HepG2 (cell line): ENCODE measurements around the gene CAMK4. TPM values are rescaled to one million over a fixed set of nuclear protein-coding genes. Genes with fewer than 3 reads are reported as not detected.

Experiments used
- ATAC-seq: fragments of 200-7000 bp; cut with Tn5 transposase; 3 replicates; pipeline ENCODE4 v1.9.1; 2020; ENCODE audit warnings: mild to moderate bottlenecking, moderate library complexity
- BruUV-seq: library from RNA; stranded (reverse); fragments of 400-500 nt; replicated peaks from 2 replicates; lab custom pipeline; 2021; lab: Mats Ljungman, UMichigan
- CTCF ChIA-PET: fragments of 300-600 bp; formaldehyde crosslinking; extraction: SDS; loops from one replicate; lab custom pipeline; 2021; ENCODE audit warnings: low total read pairs, inconsistent platforms, low intra/inter-chr PET ratio; lab: Yijun Ruan, JAX
- POLR2A ChIA-PET: fragments of 350-600 bp; sonication (Branson Sonifier 250); formaldehyde crosslinking; loops from one replicate; lab custom pipeline; 2020; ENCODE audit warnings: antibody characterized with exemption, inconsistent platforms; lab: Yijun Ruan, JAX
- DNase-seq: peaks from one replicate; pipeline ENCODE4 v3.0.0-alpha.2; 2015; ENCODE audit warnings: low spot score
- FAIRE-seq: peaks from 3 replicates; lab custom pipeline; 2011; peaks lifted over from hg19 to GRCh38; lab: Jason Lieb, UNC
- H2AFZ ChIP-seq: one replicate; pipeline ENCODE4 v1.6.1; 2011; ENCODE audit warnings: low read length, inconsistent platforms
- H3K27ac ChIP-seq: fragments of 300-600 bp; 3 replicates; pipeline ENCODE4 v1.8.0; 2011; ENCODE audit warnings: mixed run types, mild to moderate bottlenecking, mixed read lengths, low read length, inconsistent platforms; ENCODE audit not compliant: insufficient read depth; ENCODE audit errors: extremely low read length
- H3K27me3 ChIP-seq, 2 experiments: fragments of 200-600 bp in 1 of 2; 2 replicates in 1 of 2; 3 replicates in 1 of 2; pipeline versions ENCODE4 v1.6.0 to v1.8.0; 2011; ENCODE audit warnings: low read length in 2 of 2, mild to moderate bottlenecking in 2 of 2, moderate library complexity in 2 of 2, inconsistent platforms in 1 of 2; ENCODE audit not compliant: insufficient read depth in 2 of 2, control insufficient read depth in 1 of 2
- H3K36me3 ChIP-seq, 2 experiments: fragments of 200-600 bp in 1 of 2; replicated peaks in 1 of 2; 2 replicates in 1 of 2; 3 replicates in 1 of 2; pipeline versions ENCODE4 v1.5.1 to v1.8.0; 2011; ENCODE audit warnings: low read length in 2 of 2, inconsistent platforms in 1 of 2; ENCODE audit not compliant: insufficient read depth in 2 of 2, control insufficient read depth in 1 of 2
- H3K4me1 ChIP-seq: 2 replicates; pipeline ENCODE4 v1.5.1; 2012; ENCODE audit warnings: low read length, inconsistent platforms; ENCODE audit not compliant: insufficient read depth
- H3K4me2 ChIP-seq: 2 replicates; pipeline ENCODE4 v1.6.0; 2011; ENCODE audit warnings: low read depth, low read length, inconsistent platforms
- H3K4me3 ChIP-seq, 3 experiments: fragments of 200-600 bp in 1 of 3; sonication (generic), shearing (Covaris generic) in 1 of 3; replicated peaks in 1 of 3; 2 replicates each; pipeline ENCODE4 v1.5.1; 2011 to 2016; ENCODE audit warnings: low read length in 3 of 3, inconsistent platforms in 2 of 3, low read depth in 2 of 3, mild to moderate bottlenecking in 2 of 3, control low read depth in 1 of 3, mixed read lengths in 1 of 3; ENCODE audit not compliant: insufficient read depth in 1 of 3
- H3K79me2 ChIP-seq: one replicate; pipeline ENCODE4 v1.6.1; 2011; ENCODE audit warnings: low read length, inconsistent platforms; ENCODE audit not compliant: insufficient read depth
- H3K9ac ChIP-seq: 2 replicates; pipeline ENCODE4 v1.6.0; 2011; ENCODE audit warnings: mild to moderate bottlenecking, low read depth, low read length, inconsistent platforms; ENCODE audit not compliant: insufficient read depth
- H3K9me3 ChIP-seq: 2 replicates; pipeline ENCODE4 v1.5.1; 2012; ENCODE audit warnings: mild to moderate bottlenecking, low read length
- H4K20me1 ChIP-seq: 2 replicates; pipeline ENCODE4 v1.6.0; 2011; ENCODE audit warnings: inconsistent platforms, mild to moderate bottlenecking, low read length, moderate library complexity; ENCODE audit not compliant: insufficient read depth
- AGO2 ChIP-seq: fragments of 200-400 bp; formaldehyde crosslinking; optimal IDR thresholded peaks from 2 replicates; pipeline ENCODE3; 2017; ENCODE audit warnings: mild to moderate bottlenecking, low read depth, low read length, moderate library complexity
- BCLAF1 ChIP-seq: fragments of 450-650 bp; IDR thresholded peaks from 2 replicates; pipeline ENCODE4 v1.6.1; 2017; ENCODE audit warnings: mild to moderate bottlenecking
- FOXA3 ChIP-seq: IDR thresholded peaks from 2 replicates; pipeline ENCODE4 v1.6.1; 2016; ENCODE audit warnings: missing genetic modification reagents, missing compliant biosample characterization
- GLMP ChIP-seq: sonication (generic); formaldehyde crosslinking; IDR thresholded peaks from 2 replicates; pipeline ENCODE4 v1.9.0; 2021; ENCODE audit warnings: missing genetic modification reagents, mild to moderate bottlenecking, borderline replicate concordance
- HOXA3 ChIP-seq: sonication (generic); formaldehyde crosslinking; IDR thresholded peaks from 2 replicates; pipeline ENCODE4 v1.5.0; 2020; ENCODE audit warnings: missing genetic modification reagents
- KDM3A ChIP-seq: IDR thresholded peaks from 2 replicates; pipeline ENCODE4 v1.6.1; 2018; ENCODE audit warnings: low read depth, missing compliant biosample characterization
- NKX3-1 ChIP-seq: sonication (generic); formaldehyde crosslinking; IDR thresholded peaks from 2 replicates; pipeline ENCODE4 v1.5.0; 2020; ENCODE audit warnings: missing genetic modification reagents
- NRL ChIP-seq: sonication (generic); formaldehyde crosslinking; IDR thresholded peaks from 2 replicates; pipeline ENCODE4 v1.5.0; 2020; ENCODE audit warnings: missing genetic modification reagents, mild to moderate bottlenecking, moderate library complexity, borderline replicate concordance
- SP5 ChIP-seq: IDR thresholded peaks from 2 replicates; pipeline ENCODE4 v1.6.1; 2016; ENCODE audit warnings: low read depth, borderline replicate concordance
- SUZ12 ChIP-seq: fragments of 150-350 bp; IDR thresholded peaks from 2 replicates; pipeline ENCODE4 v1.6.1; 2014; ENCODE audit warnings: low read depth, low read length
- ZFP62 ChIP-seq: sonication (generic); formaldehyde crosslinking; IDR thresholded peaks from 2 replicates; pipeline ENCODE4 v1.4.0; 2020; ENCODE audit warnings: missing genetic modification reagents
- ZKSCAN8 ChIP-seq: IDR thresholded peaks from 2 replicates; pipeline ENCODE4 v1.6.1; 2016; ENCODE audit warnings: borderline replicate concordance, missing genetic modification reagents, missing compliant biosample characterization
- ZNF251 ChIP-seq: sonication (generic); formaldehyde crosslinking; IDR thresholded peaks from 2 replicates; pipeline ENCODE4 v1.9.0; 2021; ENCODE audit warnings: mild to moderate bottlenecking, missing genetic modification reagents
- ZNF275 ChIP-seq: sonication (generic); formaldehyde crosslinking; IDR thresholded peaks from 2 replicates; pipeline ENCODE4 v1.8.0; 2022; ENCODE audit warnings: missing genetic modification reagents, mild to moderate bottlenecking, inconsistent platforms, borderline replicate concordance
- ZNF563 ChIP-seq: sonication (generic); formaldehyde crosslinking; IDR thresholded peaks from 2 replicates; pipeline ENCODE4 v1.8.0; 2022; ENCODE audit warnings: mild to moderate bottlenecking, moderate library complexity, missing genetic modification reagents
- ZNF652 ChIP-seq: IDR thresholded peaks from 2 replicates; pipeline ENCODE4 v1.6.1; 2016; ENCODE audit warnings: low read depth, borderline replicate concordance
- WGBS: methylation state at CpG from one replicate; pipeline ENCODE4 v1.1.6; 2017; ENCODE audit warnings: low lambda C conversion rate; 5-methylcytosine and 5-hydroxymethylcytosine counted together
- in situ Hi-C: cut with HindIII; loops from 2 replicates; pipeline ENCODE4 v1.10.0; 2017; ENCODE audit warnings: low pct_unique_long_range_greater_than_20kb; ENCODE audit not compliant: extremely low pct_ligation_motif_present
- intact Hi-C: fragments of 100-400 bp; cut with micrococcal nuclease; formaldehyde crosslinking; loops from one replicate; pipeline ENCODE4 v1.10.0; 2022; ENCODE audit not compliant: unreplicated experiment
- polyA plus RNA-seq, 8 experiments: library from polyadenylated mRNA; depleted of rRNA in 3 of 8; stranded (reverse) in 7 of 8; unstranded in 1 of 8; fragments of >200 nt; fragmentation: Illumina TruSeq in 4 of 8; extraction: Trizol in 4 of 8; gene quantifications; 2 replicates each; pipeline versions ENCODE4 v1.2.1 to v1.2.3, GENCODE V29; 2011 to 2016; ENCODE audit warnings: low read depth in 4 of 8, missing spikeins in 1 of 8, mixed read lengths in 1 of 8; ENCODE audit not compliant: insufficient read depth in 1 of 8
- total RNA-seq, 5 experiments: library from RNA; depleted of rRNA; stranded (reverse); fragments of >200 nt; fragmentation: Illumina TruSeq; extraction: Trizol; gene quantifications; 2 replicates each; pipeline ENCODE4 v1.2.3, GENCODE V29; 2016; ENCODE audit warnings: low read depth in 1 of 5
- TF ChIP-seq, protein P1 (sequence below): IDR thresholded peaks from 2 replicates; pipeline ENCODE4 v1.4.0; 2020; ENCODE audit warnings: mild to moderate bottlenecking, missing genetic modification reagents

Gene CAMK4
- total and polyA plus RNA-seq, 2 of the 13 experiments (the other 11 are each of a cell fraction or from before 2014, with no cell fraction given): not detected

- no peak overlapping the region for H2AFZ ChIP-seq
- no peaks in the 10 kb centered on the region for H4K20me1 ChIP-seq
- ChIA-PET CTCF (no interaction called here), POLR2A (no interaction called here)
- no peaks in the 10 kb centered on the region for H3K4me1 ChIP-seq
- no peaks in the 10 kb centered on the region for H3K9me3 ChIP-seq
- no peak for TF ChIP-seq FOXA3 (CRISPR knock-in tag)
- no peak for TF ChIP-seq ZNF563 (CRISPR knock-in tag)
- TF ChIP-seq NRL (CRISPR knock-in tag): no peak
- TF ChIP-seq ZFP62 (CRISPR knock-in tag): no peak
- no peak for TF ChIP-seq ZNF251 (CRISPR knock-in tag)
- no peak for TF ChIP-seq SP5 (CRISPR knock-in tag)
- TF ChIP-seq ZKSCAN8 (CRISPR knock-in tag): no peak
- no peak for TF ChIP-seq SUZ12
- no peak for TF ChIP-seq KDM3A (CRISPR knock-in tag)
- no peak for TF ChIP-seq ZNF652 (CRISPR knock-in tag)
- no peak for TF ChIP-seq AGO2
- TF ChIP-seq NKX3-1 (CRISPR knock-in tag): no peak
- TF ChIP-seq ZNF275: no peak
- TF ChIP-seq GLMP (CRISPR knock-in tag): no peak
- TF ChIP-seq HOXA3 (CRISPR knock-in tag): no peak
- TF ChIP-seq BCLAF1: no peak
- TF ChIP-seq, protein P1, sequence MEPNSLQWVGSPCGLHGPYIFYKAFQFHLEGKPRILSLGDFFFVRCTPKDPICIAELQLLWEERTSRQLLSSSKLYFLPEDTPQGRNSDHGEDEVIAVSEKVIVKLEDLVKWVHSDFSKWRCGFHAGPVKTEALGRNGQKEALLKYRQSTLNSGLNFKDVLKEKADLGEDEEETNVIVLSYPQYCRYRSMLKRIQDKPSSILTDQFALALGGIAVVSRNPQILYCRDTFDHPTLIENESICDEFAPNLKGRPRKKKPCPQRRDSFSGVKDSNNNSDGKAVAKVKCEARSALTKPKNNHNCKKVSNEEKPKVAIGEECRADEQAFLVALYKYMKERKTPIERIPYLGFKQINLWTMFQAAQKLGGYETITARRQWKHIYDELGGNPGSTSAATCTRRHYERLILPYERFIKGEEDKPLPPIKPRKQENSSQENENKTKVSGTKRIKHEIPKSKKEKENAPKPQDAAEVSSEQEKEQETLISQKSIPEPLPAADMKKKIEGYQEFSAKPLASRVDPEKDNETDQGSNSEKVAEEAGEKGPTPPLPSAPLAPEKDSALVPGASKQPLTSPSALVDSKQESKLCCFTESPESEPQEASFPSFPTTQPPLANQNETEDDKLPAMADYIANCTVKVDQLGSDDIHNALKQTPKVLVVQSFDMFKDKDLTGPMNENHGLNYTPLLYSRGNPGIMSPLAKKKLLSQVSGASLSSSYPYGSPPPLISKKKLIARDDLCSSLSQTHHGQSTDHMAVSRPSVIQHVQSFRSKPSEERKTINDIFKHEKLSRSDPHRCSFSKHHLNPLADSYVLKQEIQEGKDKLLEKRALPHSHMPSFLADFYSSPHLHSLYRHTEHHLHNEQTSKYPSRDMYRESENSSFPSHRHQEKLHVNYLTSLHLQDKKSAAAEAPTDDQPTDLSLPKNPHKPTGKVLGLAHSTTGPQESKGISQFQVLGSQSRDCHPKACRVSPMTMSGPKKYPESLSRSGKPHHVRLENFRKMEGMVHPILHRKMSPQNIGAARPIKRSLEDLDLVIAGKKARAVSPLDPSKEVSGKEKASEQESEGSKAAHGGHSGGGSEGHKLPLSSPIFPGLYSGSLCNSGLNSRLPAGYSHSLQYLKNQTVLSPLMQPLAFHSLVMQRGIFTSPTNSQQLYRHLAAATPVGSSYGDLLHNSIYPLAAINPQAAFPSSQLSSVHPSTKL (CRISPR knock-in tag): no peak
- TF ChIP-seq, all 625 proteins: peak for 0
- BruUV-seq: no TSS peak
- intact Hi-C loops (no loop called here), in situ Hi-C loops (no loop called here)
- Histone ChIP-seq H3K27ac (no peak overlapping the region), H3K9ac (no peak overlapping the region), H3K79me2 (no peaks in the 10 kb centered on the region), H3K36me3 (no peaks in the 10 kb centered on the region), H3K4me3 (no peak overlapping the region), H3K27me3 (no peaks in the 10 kb centered on the region), H3K4me2 (no peak overlapping the region)
- ATAC-seq (no peak), DNase-seq (no peak), FAIRE-seq (no peak)
- WGBS: 0% methylated on average over 2 of the region's 2 CpGs
Measured at GRCh38 chr5:111337688-111338087, 113.5 kb downstream of the CAMK4 start.
